BLaER1 treated with 17β-estradiol and CSF1 and Interleukin-3, amounts not matched to agents 10 nM and 100 nM (cell line): ENCODE results near the gene CSGALNACT2.

Source experiments
- H3K27ac ChIP-seq, 11 experiments: shearing (Covaris generic); formaldehyde crosslinking; 2 replicates each; pipeline ENCODE4 v1.8.1; 2022
- H3K27me3 ChIP-seq, 11 experiments: shearing (Covaris generic); formaldehyde crosslinking; 2 replicates each; pipeline ENCODE4 v1.8.1; 2022
- H3K36me3 ChIP-seq, 11 experiments: shearing (Covaris generic); formaldehyde crosslinking; 2 replicates each; pipeline ENCODE4 v1.8.1; 2022
- H3K4me1 ChIP-seq, 10 experiments: shearing (Covaris generic); formaldehyde crosslinking; 2 replicates each; pipeline ENCODE4 v1.8.1; 2022
- H3K4me2 ChIP-seq, 11 experiments: shearing (Covaris generic); formaldehyde crosslinking; 2 replicates each; pipeline ENCODE4 v1.8.1; 2022
- H3K4me3 ChIP-seq, 10 experiments: shearing (Covaris generic); formaldehyde crosslinking; 2 replicates each; pipeline ENCODE4 v1.8.1; 2022
- H3K9ac ChIP-seq, 11 experiments: shearing (Covaris generic); formaldehyde crosslinking; 2 replicates each; pipeline ENCODE4 v1.8.1; 2022
- H3K9me3 ChIP-seq, 11 experiments: shearing (Covaris generic); formaldehyde crosslinking; replicated peaks in 1 of 11; 2 replicates each; pipeline ENCODE4 v1.8.1; 2022
- H4K20me1 ChIP-seq, 11 experiments: shearing (Covaris generic); formaldehyde crosslinking; 2 replicates each; pipeline ENCODE4 v1.8.1; 2022
- Cebpa-rat ChIP-seq, 11 experiments: shearing (Covaris generic); IDR thresholded peaks; 2 replicates each; pipeline ENCODE4 v1.8.1; 2022

Gene CSGALNACT2

GRCh38 chr10:43200538-43201390, 62.5 kb downstream of the CSGALNACT2 start:
- H3K9ac ChIP-seq, result 0 out of 22 replicates have a peak overlapping the region, but pooled peaks of 1 of the 11 experiments have one; percentile 13
- H3K36me3 ChIP-seq, result no peaks in the 10 kb centered on the region
- no peak overlapping the region for H3K4me3 ChIP-seq
- H3K9me3 ChIP-seq, result no peaks in the 10 kb centered on the region
- H4K20me1 ChIP-seq, result peaks cover 0 to 35% (median 0%) of the 10 kb centered on the region in 11 experiments; a peak in 4 of 22 replicates
- peak overlapping the region in 4 of 11 experiments; percentile 89 to 95 (median 92); a peak in 4 of 22 replicates for H3K4me2 ChIP-seq
- H3K27ac ChIP-seq, result no peak overlapping the region
- TF ChIP-seq Cebpa-rat (IDR thresholded peaks at IDR 0.05), result no peak
- peaks cover 6 to 32% (median 22%) of the 10 kb centered on the region in 10 experiments; a peak in 19 of 20 replicates for H3K4me1 ChIP-seq
- no peaks in the 10 kb centered on the region for H3K27me3 ChIP-seq

- Histone ChIP-seq H3K4me2 (peak overlapping the region; percentile 86 to 99 (median 91)), H3K36me3 (no peaks in the 10 kb centered on the region), H3K27me3 (no peaks in the 10 kb centered on the region), H3K9ac (peak overlapping the region in 2 of 11 experiments; percentile 27 to 60; a peak in 1 of 22 replicates), H3K9me3 (no peaks in the 10 kb centered on the region), H3K4me3 (peak overlapping the region in 9 of 10 experiments; percentile 48 to 69 (median 56); a peak in 12 of 20 replicates), H4K20me1 (peaks cover 0 to 28% (median 0%) of the 10 kb centered on the region in 11 experiments; a peak in 4 of 22 replicates), H3K4me1 (peaks cover 6 to 35% (median 21%) of the 10 kb centered on the region in 10 experiments; a peak in 19 of 20 replicates), H3K27ac (no peak overlapping the region; a peak in 1 of 22 replicates)
- no peak for TF ChIP-seq Cebpa-rat (IDR thresholded peaks at IDR 0.05)
Observed at GRCh38 chr10:43201545-43202131, 63.4 kb downstream of the CSGALNACT2 start.

GRCh38 chr10:43202224-43202656, 64.0 kb downstream of the CSGALNACT2 start:
- H3K4me2 ChIP-seq, result peak overlapping the region; percentile 86 to 99 (median 91)
- peaks cover 6 to 40% (median 21%) of the 10 kb centered on the region in 10 experiments; a peak in 19 of 20 replicates for H3K4me1 ChIP-seq
- H3K9ac ChIP-seq, result peak overlapping the region; percentile 38 to 71 (median 57); a peak in 16 of 22 replicates
- H4K20me1 ChIP-seq, result peaks cover 0 to 26% (median 0%) of the 10 kb centered on the region in 11 experiments; a peak in 3 of 22 replicates
- peak overlapping the region in 2 of 11 experiments; percentile 43 to 49; a peak in 2 of 22 replicates for H3K27ac ChIP-seq
- no peaks in the 10 kb centered on the region for H3K36me3 ChIP-seq
- H3K4me3 ChIP-seq, result peak overlapping the region; percentile 48 to 69 (median 56); a peak in 19 of 20 replicates
- no peaks in the 10 kb centered on the region for H3K27me3 ChIP-seq
- H3K9me3 ChIP-seq, result no peaks in the 10 kb centered on the region
- TF ChIP-seq Cebpa-rat (IDR thresholded peaks at IDR 0.05), result no peak

GRCh38 chr10:43202657-43203447, 64.6 kb downstream of the CSGALNACT2 start:
- no peaks in the 10 kb centered on the region for H3K36me3 ChIP-seq
- peaks cover 6 to 40% (median 21%) of the 10 kb centered on the region in 10 experiments; a peak in 19 of 20 replicates for H3K4me1 ChIP-seq
- no peaks in the 10 kb centered on the region for H3K9me3 ChIP-seq
- peak overlapping the region; percentile 48 to 69 (median 56); a peak in 19 of 20 replicates for H3K4me3 ChIP-seq
- H3K27me3 ChIP-seq, result no peaks in the 10 kb centered on the region
- H3K27ac ChIP-seq, result no peak overlapping the region
- peaks cover 0 to 26% (median 0%) of the 10 kb centered on the region in 11 experiments; a peak in 3 of 22 replicates for H4K20me1 ChIP-seq
- TF ChIP-seq Cebpa-rat (IDR thresholded peaks at IDR 0.05), result no peak
- H3K9ac ChIP-seq, result peak overlapping the region in 6 of 11 experiments; percentile 40 to 62 (median 56); a peak in 8 of 22 replicates
- H3K4me2 ChIP-seq, result peak overlapping the region; percentile 86 to 99 (median 91)

GRCh38 chr10:43203448-43204041, 65.3 kb downstream of the CSGALNACT2 start:
- peaks cover 6 to 44% (median 25%) of the 10 kb centered on the region in 10 experiments; a peak in 19 of 20 replicates for H3K4me1 ChIP-seq
- TF ChIP-seq Cebpa-rat (IDR thresholded peaks at IDR 0.05), result no peak
- peaks cover 0 to 22% (median 0%) of the 10 kb centered on the region in 11 experiments; a peak in 3 of 22 replicates for H4K20me1 ChIP-seq
- H3K9me3 ChIP-seq, result no peaks in the 10 kb centered on the region
- no peak overlapping the region for H3K4me3 ChIP-seq
- H3K4me2 ChIP-seq, result no peak overlapping the region
- H3K36me3 ChIP-seq, result no peaks in the 10 kb centered on the region
- H3K27me3 ChIP-seq, result no peaks in the 10 kb centered on the region
- no peak overlapping the region for H3K9ac ChIP-seq
- no peak overlapping the region for H3K27ac ChIP-seq

GRCh38 chr10:43204042-43204942, 66.0 kb downstream of the CSGALNACT2 start:
- H3K27ac ChIP-seq, result no peak overlapping the region
- no peak overlapping the region for H3K9ac ChIP-seq
- H4K20me1 ChIP-seq, result peaks cover 0 to 22% (median 0%) of the 10 kb centered on the region in 11 experiments; a peak in 3 of 22 replicates
- peaks cover 6 to 51% (median 32%) of the 10 kb centered on the region in 10 experiments; a peak in 19 of 20 replicates for H3K4me1 ChIP-seq
- no peaks in the 10 kb centered on the region for H3K9me3 ChIP-seq
- H3K36me3 ChIP-seq, result no peaks in the 10 kb centered on the region
- H3K27me3 ChIP-seq, result no peaks in the 10 kb centered on the region
- TF ChIP-seq Cebpa-rat (IDR thresholded peaks at IDR 0.05), result no peak
- peak overlapping the region in 1 of 11 experiments; percentile 28; a peak in 1 of 22 replicates for H3K4me2 ChIP-seq
- H3K4me3 ChIP-seq, result no peak overlapping the region

GRCh38 chr10:43204943-43205671, 66.9 kb downstream of the CSGALNACT2 start:
- Histone ChIP-seq H3K36me3 (no peaks in the 10 kb centered on the region), H3K9me3 (no peaks in the 10 kb centered on the region), H3K4me2 (peak overlapping the region in 2 of 11 experiments; percentile 13 to 28; a peak in 1 of 22 replicates), H3K4me3 (no peak overlapping the region), H3K9ac (peak overlapping the region in 1 of 11 experiments; percentile 3; a peak in 1 of 22 replicates), H3K27me3 (no peaks in the 10 kb centered on the region), H3K27ac (peak overlapping the region in 1 of 11 experiments; percentile 34; a peak in 1 of 22 replicates), H4K20me1 (peaks cover 0 to 22% (median 0%) of the 10 kb centered on the region in 11 experiments; a peak in 3 of 22 replicates), H3K4me1 (peaks cover 6 to 59% (median 40%) of the 10 kb centered on the region in 10 experiments; a peak in 19 of 20 replicates)
- no peak for TF ChIP-seq Cebpa-rat (IDR thresholded peaks at IDR 0.05)
